NCI-H2029 (cell line): ENCODE measurements around the gene CHIC2.
A peak's percentile ranks its signal among the peaks of the same experiment; 100 is the strongest.
"Not testable (repeated sequence)": the region's sequence is repeated elsewhere in the genome, so short reads cannot be mapped to it uniquely, and the experiment has no call there.

ENCODE experiments used
- DNase-seq: peaks from one replicate; lab custom pipeline; 2025; lab: John Stamatoyannopoulos, UW

Gene CHIC2

DNA sequence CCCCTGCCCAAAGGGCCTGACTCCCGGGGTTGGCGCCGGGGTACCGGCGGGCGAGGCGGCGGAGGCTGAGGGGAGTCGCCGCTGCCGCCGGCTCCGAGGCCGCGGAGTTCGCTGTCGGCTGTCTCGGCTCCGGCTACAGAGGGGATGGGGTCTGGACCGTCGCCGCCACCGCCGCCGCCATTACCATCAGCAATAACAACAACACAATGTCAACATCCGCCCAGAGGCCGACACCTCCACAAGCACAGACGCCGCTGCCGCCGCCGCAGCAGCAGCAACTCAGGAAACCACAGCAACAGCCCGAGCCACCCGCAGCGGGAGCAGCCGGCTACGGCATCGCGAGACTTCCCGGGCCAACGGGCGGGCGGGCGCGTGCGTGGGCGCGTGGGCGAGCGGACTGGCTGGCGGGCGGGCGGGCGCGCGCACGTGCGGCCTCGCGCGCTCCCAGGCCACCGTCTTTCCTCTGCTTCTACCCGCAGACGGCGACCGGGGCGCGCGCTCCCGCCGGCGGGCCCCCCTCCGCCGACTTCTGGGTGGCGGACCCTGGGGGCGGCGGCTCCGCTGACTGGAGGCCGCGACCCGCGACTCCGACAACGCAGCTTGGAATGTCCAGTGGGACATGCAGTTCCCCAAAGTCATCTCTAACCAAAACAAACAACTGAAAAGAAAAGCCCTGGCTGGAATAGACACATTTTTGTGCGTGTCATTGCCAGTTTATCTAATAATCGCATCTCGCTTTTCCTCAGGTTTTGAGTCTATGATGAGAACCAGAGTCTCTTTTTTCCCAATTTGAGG is at the start of gene CHIC2:
Gene CHIC2, minus strand, starts transcription at position 289 of the 795 bp plus-strand sequence. CDS start 305 bp downstream, outside the sequence.
- DNase-seq: peak; percentile 90

DNA sequence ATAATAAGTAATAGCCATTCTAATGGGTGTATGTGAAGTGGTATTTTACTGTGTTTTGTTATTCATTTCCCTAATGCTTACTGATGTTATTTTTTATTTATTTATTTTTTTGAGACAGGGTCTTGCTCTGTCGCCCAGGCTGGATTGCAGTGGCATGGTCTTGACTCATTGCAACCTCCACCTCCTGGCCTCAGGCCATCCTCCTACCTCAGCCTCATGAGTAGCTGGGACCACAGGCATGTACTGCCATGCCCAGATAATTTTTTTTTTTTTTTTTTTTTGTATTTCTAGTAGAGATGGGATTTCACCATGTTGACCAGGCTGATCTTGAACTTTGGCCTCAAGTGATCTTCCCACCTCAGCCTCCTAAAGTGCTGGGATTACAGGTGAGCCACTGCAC is 48.8 kb upstream of the CHIC2 start:
- DNase-seq: not testable (repeated sequence)

DNA sequence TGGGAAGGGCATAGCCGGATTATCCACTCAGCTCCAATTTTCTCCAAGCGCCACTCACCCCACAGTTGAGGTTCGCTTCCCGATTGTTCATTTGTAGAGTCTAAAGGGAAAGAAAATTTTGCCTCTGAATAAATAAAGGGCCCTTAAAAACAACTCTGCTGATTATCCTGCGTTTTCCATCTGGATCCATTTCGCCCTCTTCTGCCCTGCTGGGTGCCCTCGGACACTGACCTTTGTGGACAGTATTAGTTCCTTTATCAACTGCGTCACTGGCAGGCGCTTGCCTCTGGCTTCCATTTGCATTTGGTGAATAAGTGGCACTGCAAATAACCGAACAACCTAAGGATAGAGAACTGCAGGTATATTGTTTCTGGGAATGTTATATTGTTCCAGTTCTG is 45.6 kb upstream of the CHIC2 start:
- no peak for DNase-seq

DNA sequence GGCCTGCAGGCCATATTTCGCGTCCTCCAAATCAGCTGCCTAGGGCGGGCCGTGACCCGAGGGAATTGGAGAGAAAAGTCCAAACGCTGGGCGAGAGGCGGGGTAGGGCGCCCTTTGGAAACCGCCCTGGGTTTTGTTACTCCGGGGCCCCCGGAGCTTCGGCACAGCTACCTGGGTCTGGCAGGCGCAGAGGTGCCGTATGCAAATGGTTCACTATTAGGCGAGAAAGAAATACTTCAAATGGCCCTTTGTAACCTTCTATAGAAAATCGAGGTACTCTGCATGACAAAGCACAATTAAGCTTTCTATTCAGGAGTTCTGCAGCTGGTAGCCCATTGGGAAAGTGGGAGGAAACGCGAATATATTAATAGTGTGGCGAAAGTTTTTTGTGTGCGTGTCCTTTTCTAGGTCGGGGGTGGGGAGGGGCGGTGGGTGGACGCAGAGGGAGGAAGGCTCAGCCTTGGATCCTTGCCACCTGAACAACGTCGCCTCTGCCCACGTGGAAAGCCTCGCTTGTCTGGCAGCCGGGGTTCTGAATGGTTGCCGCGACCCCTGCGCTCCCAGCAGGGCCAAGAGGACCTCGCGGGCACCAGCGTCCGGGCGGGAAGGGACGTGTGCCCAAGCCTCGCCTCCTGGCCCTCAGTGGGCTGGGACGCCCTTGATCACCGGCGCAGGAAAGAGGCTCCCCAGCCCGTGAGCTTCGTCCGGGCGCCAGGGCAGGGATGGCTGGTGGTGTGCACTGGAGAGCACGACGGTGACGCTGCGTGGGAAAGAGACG is 45.0 kb upstream of the CHIC2 start:
- no peak for DNase-seq

DNA sequence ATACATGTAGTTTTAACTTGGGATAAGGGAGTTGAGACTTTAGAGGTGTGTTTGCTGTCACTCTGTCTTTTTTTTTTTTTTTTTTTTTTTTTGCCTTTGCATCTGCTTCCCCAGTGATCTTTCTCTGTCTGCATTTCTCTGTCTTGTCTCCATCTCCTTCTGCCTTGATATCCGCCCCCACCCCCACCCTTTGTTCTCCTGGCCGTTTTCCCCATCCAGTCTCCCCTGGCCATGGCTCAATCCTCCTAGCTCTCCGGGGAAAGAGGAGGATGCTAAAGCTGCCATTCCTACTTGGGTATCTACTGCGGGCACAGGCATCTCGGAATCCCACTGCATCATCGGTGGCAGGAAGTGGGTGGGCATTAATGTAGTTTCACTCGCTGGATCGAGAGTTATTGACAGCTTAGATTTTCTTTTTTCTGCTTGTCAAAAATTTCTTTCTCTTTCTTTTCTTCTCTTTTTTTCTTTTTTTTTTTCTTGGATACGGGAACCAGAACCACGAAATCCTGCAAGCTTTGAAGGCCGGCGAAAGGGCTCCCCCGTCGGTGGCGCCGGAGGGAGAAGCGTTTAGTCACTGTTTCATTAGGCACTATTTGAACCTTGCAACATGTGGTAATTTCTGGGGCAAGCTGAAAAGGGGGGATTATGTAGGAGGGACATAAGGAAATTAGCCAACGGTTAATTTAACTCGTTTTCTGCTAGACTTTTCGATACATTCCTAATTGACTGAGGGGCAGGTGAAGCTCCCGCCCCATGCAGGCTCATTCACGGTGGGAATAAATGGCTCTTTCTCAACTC is 43.7 kb upstream of the CHIC2 start:
- no peak for DNase-seq

DNA sequence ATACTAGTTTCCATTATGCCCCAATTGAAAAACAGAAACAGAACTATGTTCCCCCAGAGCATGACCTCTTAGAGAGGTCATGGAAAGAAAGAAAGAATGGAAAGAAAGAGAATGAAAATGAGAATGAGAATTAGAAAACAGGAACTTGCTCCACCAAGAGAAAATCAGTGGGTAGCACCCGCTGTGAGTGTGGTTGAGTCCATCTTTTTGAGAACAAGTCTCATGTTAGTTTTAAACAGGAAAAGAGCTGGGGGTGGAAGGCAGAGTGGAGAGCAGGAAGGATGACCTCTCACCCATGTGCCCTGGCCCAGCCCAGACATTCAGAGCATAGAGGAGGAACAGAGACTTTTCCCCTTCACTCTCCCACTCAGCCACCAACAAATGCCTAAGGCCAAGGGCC is 40.5 kb upstream of the CHIC2 start:
- no peak for DNase-seq

DNA sequence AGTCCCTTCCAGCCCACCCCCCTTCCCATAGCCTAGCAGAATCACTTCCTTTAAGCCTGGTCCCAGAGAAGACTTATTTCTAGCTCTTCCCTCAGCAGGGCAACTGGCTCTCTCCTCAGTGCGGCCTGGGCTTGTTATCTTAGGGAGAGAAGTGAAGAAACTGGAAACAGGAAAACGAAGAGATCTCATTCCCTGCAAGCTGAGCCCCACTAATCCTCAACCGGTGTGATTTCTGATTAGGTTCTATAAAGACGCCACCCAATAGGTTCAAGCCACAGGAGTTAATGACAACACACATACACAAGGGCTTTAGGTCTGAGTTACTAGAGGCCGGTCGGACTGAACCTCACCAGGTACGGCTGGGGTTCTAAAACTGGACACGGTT is 38.8 kb upstream of the CHIC2 start:
- DNase-seq: no peak

DNA sequence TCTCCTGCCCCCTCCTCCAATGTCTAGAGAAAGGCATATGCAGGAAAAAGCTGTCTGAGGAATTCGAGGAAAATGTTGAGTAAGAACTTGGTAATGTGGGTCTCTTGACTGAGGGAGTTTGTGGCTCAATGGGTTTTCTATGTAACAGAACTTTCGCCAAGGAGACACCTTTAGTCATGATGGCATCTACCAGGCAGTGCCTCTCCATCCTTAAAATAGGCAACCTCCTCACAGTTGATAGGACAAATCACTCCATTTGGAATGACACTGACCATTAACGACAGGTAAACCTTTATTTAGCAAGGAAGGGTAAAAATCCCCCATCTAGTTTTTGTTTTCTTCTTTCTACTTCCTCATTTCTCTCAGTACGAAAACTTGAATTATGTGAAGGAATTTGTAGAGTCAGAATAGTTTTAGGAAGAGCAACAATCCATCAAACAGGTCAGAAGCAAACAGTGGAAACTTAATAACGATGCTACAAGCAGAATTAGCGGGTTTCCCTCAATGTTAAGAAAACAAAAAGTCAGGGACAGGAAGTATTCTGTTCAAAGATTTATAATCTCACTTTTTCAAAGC is 38.2 kb upstream of the CHIC2 start:
- DNase-seq: no peak

DNA sequence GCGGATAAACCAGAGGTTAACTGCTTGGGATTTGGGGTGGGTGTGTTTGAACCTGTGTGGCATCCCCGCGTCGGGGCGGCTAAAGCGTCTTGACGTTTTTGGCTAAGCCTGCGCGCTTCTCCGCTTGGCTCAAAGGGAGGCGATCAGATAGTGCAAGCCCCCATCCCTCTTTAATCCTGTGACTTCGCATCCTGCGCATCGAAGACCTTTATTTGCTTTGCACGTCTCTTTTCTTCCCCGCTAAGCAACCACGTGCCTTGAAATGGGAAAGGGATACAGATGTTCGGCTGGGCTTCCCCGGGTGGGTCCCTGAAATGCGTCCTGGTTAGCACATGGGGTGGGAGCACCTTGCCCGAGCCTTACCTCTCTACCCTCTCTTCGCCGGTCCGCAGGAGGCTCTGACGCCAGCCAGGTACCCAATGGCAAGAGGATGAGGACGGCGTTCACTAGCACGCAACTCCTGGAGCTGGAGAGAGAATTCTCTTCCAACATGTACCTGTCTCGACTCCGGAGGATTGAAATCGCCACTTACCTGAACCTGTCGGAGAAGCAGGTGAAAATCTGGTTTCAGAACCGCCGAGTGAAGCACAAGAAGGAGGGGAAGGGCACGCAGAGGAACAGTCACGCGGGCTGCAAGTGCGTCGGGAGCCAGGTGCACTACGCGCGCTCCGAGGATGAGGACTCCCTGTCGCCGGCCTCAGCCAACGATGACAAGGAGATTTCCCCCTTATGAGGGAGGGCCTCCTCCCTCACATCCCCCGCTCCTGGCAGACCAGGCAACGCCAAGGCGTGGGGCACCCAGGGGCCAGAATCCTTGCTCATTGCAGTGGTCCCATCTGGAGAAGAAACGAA is 37.0 kb upstream of the CHIC2 start:
- DNase-seq: no peak

DNA sequence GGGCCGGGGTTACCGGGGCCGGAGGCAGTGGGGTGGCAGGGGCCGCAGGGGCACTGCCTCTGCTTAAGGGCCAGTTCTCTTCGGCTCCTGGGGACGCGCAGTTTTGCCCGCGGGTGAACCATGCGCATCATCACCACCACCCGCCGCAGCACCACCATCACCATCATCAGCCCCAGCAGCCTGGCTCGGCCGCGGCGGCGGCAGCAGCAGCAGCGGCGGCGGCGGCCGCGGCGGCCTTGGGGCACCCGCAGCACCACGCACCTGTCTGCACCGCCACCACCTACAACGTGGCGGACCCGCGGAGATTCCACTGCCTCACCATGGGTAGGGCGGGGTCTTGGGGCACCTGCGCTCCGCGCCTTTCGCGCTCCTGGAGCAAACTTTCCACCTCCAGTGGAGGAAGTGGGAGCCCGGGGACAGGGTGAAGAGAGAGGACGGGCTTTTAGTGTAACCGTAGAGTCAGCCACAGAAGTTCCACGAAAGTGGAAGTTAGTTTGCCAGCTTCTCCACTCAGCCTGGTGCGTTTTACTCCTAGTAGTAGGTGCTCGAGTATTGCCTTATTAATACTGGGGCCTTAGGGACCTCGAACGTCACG is 36.3 kb upstream of the CHIC2 start:
- DNase-seq: no peak

DNA sequence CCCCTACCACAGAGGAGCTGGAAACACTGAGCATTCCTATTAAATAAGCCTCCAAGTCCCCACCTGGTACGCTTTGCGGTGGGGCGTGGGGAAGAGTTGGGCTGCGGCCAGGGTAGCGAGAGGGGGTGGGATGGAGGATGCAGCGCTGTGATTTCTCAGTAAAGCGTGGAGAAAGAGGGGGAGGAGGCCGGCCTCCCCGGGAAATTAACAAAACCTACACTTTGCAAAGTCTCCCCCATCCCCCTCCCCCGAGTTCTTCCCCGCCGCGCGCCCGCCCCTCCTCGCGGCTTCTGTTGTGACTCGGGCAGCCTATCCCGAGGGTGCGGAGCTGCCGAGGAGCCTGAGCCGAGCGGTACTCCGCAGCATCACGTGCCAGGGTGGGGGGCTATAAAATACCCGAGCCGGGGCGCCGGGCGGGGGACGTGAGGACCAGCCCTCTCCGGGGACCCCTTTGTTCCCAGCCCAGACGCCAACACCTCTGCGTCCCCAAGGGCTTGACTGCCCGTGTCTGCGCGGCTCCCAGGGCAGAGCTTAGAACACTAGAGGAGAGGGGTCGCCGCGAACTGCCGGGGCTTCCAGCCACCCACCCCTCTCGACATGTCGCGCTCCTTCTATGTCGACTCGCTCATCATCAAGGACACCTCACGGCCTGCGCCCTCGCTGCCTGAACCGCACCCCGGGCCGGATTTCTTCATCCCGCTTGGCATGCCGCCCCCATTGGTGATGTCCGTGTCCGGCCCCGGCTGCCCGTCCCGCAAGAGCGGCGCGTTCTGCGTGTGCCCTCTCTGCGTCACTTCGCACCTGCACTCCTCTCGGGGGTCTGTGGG is 35.6 kb upstream of the CHIC2 start, which contains the start of gene GSX2:
Gene GSX2, plus strand, starts transcription at position 416 of the 827 bp plus-strand sequence. Its CDS starts 182 bp downstream, at position 598.
- no peak for DNase-seq

DNA sequence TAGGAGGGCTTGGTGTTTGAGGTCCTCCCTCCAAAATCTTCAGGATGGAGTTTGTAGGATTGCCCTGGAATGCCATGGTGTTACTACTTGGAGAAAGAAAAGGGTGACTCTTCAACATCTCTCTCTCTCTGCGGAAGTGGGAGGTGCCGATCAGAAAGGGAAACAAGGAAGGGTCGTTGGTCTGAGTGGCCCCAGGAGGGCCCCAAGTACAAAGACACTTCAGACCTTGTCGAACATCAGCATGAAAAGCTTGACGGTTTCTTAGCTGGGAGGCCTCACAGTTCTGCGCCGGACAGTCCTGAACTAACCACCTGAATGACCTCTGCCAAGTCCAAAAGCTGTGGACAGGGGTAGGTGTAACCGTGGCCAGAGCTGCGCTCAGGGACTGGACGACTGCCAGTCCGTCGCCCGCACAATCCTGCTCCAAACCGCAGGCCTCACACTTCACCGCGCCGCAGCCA is 34.9 kb upstream of the CHIC2 start:
- no peak for DNase-seq

DNA sequence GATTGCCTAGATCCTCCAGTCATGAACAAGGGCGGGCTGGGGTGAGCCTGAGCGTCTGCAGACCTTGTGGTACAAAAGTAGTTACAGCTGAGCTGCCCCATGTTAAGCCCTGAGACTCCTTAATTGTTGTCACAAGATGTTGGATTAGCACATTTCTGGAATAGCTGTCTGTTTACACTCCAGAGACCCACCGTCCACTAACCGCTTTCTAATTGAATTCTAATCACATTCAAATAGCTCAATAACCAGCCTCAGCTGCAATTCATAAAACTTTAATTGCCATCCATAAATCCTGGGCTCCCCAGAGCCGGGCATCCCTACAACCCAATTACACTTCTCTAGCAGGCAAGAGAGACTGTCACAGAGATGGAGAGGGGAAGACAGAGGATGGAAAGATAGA is 34.0 kb upstream of the CHIC2 start:
- no peak for DNase-seq

DNA sequence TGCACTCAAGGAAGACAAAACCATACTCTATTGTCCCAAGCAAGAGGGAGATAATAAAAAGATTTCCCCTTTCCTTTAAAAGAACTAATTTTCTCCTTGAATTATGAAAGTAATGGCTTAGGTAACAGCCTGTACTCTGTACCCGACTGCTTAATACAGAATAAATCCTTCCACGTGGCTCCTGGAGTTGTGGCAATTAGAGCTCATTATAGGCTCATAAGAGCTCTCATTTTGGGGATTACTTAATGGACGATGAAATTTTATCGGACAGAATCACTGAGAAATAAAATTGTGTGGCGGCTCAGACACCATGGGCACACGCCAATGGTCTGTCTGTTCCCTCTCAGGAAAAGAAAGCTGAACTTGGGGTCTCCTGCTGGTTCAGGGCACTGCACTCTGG is 32.7 kb upstream of the CHIC2 start:
- DNase-seq: no peak

DNA sequence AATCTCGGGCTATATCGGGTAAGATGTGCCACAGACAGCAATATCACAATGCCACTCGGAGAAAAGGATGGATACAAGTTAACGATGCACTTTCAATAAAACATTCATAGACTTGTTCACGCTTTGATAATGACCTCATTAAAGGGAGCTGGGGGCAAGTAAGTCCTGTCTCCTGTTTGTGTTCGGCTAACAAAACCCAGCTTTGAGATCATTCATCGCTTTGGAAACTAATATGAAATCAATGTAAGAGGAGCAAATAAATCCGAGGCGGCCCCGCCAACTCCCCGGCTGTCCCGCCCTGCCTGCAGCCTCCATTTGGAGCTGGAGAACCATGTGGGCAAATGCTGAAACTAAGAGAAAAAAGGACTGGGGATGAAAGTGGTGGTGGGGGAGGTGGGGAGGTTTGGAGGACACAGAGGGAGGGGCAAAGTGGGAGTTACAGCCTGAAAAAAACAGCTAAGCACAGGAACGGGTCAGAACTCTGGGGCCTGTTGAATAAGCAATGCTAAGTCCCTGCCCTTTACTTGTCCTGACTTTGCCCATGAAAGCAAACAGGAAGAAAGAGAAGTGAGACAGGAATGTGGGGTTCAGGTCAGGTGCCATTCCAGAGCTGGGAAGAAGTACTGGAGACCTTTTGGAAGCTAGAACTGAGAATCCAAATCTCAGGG is 32.0 kb upstream of the CHIC2 start:
- DNase-seq: no peak

DNA sequence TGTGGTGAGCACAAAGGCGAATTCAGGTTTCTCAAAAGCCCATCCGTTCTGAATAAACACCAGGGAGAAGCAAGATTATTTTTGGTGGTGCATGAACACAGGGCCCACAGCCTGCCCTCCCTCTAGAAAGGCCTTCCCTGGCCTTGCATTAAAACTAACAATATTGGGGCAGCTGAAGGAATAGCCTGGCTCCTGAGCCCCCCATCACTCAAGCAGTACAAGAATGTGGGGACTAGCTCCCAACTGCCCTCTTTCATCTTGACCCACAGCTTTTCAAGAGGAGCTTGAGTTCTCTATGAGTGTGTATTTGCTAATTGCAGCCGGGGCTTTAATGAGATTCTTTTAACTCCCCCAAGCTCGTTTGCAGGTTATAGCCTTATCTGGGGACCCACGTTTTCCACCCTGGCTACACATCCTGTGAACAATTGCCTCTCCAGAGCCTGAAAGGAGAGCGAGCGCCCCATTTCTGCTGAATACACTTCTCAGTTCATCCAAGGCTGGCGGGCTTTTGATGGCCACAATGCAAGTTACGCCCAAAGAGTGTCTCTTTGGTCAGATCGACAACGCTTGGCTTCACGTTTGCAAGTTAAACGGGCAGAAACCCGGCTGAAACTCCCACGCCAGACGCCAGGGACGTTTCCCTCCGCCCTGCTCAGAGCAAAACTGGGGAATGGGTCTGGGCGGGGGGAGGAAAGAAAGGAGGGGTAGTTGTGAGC is 30.9 kb upstream of the CHIC2 start:
- no peak for DNase-seq

DNA sequence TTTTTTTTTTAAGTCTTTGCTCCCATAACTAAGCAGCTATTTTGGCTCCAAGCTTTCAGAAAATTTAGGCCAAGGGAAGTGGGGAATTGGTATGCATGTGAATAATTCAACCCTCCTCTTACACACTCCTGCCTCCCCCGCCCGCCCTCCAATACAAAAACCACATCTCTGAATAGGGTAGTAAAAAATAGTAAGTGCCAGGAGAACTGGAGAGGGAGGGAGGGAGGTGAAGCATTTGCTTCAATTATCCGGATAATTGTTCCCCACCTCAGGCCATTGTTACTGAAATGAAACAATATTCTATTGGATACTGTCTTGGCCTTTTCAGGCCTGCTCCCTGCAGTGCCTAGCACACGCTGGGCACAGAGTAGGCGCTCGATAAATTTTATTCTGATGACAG is 30.0 kb upstream of the CHIC2 start:
- no peak for DNase-seq
